HG03457 (cell line): Measurements from ENCODE around the gene NKPD1.

ENCODE experiments used
- ATAC-seq: cut with Tn5 transposase; IDR thresholded peaks from one replicate; pipeline ENCODE4 v1.9.1; 2021; ENCODE audit warnings: moderate number of reproducible peaks; ENCODE audit not compliant: unreplicated experiment

Gene NKPD1

DNA sequence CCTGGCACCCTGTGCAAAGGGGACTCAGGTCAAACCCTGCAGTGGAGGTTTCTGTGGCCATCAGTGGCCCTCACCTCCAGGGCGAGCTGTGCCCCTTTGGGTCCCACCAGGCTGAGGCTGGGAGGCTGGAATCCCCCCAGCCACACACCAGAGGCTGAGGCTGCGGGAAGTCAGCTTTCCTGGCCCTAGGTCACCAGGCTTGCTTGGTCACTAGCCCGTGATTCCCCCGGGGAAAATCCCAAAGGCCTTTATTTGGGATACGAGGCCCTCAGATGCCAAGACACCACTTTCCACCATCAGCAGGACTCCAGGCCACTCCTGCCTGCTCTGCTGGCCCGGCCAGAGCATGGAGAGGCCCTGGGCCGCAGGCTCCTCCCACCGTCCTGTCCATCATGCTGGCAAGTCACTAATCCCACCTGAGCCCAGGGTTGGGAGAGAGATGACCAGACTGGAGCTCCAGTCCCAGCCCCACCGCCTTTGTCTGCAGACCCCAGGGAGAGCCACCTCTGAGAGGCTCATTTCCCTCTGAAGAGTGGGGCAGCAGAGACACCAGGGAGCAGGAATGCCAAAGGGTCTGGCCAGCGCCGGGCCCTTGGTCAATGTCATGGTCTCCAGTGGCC lies 4.7 kb downstream of the NKPD1 start:
- ATAC-seq: no peak

DNA sequence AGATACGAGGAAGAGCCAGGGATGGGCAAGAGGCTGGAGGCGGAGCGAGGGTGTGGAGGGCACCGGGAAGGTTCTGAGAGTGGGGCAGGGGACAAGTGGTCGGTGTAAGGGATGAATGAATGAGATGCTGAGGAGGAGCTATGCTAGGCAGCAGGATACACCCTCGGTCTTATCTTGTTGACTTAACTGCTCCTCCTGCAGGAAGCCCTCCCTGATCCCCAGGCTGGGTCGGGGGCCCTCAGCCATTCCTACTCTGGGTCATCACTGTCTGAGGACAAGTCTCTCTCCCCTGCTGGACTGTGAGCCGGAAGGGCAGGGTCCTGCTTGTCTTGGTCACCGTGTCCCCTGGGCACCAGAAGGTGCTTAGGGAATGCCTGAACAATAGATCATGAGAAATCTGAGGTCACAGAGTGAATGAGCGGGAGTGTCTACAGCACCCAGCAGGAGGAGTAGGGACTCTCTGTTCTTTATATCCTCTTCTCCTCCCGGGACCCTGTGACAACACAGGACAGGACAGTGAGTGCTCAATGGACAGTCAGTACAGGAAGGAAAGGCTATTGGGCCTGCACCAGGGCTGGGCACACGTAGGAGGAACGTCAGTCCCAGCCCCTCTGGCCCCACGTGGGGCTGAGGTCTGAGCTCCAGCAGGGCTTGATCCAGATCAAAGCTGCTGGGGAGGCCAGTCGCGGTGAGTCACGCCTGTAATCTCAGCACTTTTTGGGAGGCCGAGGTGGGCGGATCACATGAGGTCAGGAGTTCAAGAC lies 6.5 kb downstream of the NKPD1 start:
- ATAC-seq: no peak

DNA sequence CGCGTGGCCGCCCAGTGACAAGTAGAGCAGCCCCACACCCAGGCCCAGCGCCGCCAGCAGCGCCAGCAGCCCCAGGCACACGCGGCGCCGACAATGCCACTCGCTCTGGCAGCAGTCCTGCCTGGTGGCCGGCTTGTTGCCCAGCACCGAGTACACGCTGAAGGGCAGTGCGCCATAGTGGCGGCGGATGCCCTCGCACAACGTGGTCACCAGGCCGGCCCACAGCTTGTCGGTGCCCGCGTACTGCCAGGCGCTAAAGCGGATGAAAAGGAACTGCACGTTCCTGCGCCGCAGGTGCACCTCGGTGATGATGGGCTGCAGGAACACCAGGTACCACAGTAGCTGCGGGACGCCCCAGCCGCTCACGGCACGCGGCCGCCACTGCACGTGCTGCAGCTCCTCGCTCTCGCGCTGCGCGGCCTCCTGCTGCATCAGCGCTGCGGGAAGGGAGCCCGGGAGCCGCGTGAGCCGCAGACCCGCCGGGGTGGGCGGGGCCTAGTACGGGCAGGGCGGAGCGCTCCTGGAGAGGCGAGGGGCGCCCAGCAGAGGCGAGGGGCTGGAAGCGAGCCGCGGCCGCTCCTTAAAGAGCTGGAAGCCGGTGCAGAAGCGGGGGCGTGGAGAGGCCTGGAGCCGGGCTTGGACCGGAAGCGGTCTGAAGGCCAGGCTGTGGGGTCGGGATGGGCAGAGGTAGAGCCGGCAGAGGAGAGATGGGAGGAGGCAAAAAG lies 7.3 kb downstream of the NKPD1 start:
- no peak for ATAC-seq

- ATAC-seq: no peak
Observed at GRCh38 chr19:45152504-45153338, 8.1 kb downstream of the NKPD1 start.

GRCh38 chr19:45151821-45152503 lies 8.8 kb downstream of the NKPD1 start:
- ATAC-seq: no peak

DNA sequence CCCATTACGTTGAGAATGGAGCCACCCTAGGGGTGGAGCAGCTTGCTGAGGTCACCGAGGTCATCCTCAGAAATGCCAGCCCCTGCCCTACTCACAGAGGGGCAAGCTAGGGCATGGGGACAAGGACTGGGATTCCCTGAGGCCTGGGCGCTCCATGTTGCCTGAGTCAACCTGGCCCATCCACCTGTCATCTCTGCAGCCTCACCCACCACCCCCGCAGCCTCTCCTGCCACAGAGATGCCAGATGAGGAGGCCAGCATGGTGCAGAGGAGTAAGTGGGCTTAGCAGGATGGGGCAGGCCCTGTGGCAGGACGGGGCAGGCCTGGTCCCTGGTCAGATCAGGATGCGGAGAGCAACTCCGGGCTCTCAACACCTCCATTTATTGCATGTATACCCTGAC lies 9.5 kb downstream of the NKPD1 start:
- ATAC-seq: no peak

GRCh38 chr19:45150751-45151281 lies 10.0 kb downstream of the NKPD1 start:
- no peak for ATAC-seq

- no peak for ATAC-seq
Observed at GRCh38 chr19:45150180-45150579, 10.6 kb downstream of the NKPD1 start.

DNA sequence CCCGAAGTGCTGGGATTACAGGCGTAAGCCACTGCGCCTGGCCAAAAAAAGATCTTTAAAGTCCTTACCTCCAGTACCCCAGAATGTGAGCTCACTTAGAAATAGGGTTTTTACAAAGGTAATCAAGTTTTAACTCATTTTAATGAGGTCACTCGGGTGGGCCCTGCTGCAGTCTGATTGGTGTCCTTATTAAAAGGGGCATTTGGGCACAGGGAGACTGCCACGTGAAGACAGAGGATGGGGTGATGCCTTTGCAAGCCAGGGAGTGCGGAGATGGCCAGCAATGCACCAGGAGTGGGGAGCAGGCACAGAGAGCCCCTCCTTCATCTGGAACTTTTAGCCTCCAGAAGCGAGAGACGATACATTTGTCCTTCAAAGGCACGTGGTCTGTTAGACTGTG lies 11.7 kb downstream of the NKPD1 start:
- no peak for ATAC-seq

- no peak for ATAC-seq
Observed at GRCh38 chr19:45147835-45148676, 12.7 kb downstream of the NKPD1 start.

DNA sequence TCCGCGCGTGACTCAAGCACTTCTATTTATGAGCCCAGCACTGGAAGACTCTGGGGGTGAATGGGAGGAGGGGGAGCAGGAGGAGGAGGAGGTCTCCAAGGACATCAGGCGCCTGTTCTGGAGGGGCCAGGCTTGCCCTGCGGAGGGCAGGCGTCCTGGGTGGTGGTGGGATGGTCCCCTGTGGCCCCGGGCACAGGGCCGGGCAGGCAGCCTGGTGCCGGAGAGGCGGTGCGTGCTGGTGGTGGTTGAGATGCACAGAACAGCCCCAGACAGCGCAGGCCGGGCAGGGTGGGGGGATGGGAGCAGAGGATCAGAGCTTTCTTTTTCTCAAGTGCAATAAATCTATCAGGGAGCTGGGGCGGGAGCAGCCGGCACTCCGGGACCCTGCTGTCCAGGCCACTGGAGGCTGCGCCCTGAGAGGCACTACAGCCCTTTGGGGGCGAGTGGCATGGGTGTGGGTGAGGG lies 14.0 kb downstream of the NKPD1 start:
- ATAC-seq: no peak

DNA sequence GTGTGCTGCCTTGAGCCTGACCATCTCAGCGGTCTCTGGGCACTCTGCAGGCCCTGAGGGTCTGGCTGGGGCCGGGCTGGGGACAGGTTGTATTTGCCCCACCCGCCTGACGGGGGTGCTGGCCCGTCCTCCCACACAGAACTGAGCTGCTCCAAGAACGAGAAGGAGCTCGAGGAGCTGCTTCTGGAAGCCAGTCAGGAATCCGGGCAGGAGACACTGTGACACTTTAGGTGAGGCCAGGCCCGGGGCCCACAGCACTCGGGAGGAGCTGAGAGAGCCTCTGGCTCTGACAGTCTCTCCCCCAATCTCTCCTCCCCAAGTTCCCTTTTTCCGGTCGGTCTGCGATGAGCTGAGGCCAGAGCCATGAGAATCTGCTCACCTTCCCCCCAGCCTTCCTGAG lies 14.5 kb downstream of the NKPD1 start:
- no peak for ATAC-seq

DNA sequence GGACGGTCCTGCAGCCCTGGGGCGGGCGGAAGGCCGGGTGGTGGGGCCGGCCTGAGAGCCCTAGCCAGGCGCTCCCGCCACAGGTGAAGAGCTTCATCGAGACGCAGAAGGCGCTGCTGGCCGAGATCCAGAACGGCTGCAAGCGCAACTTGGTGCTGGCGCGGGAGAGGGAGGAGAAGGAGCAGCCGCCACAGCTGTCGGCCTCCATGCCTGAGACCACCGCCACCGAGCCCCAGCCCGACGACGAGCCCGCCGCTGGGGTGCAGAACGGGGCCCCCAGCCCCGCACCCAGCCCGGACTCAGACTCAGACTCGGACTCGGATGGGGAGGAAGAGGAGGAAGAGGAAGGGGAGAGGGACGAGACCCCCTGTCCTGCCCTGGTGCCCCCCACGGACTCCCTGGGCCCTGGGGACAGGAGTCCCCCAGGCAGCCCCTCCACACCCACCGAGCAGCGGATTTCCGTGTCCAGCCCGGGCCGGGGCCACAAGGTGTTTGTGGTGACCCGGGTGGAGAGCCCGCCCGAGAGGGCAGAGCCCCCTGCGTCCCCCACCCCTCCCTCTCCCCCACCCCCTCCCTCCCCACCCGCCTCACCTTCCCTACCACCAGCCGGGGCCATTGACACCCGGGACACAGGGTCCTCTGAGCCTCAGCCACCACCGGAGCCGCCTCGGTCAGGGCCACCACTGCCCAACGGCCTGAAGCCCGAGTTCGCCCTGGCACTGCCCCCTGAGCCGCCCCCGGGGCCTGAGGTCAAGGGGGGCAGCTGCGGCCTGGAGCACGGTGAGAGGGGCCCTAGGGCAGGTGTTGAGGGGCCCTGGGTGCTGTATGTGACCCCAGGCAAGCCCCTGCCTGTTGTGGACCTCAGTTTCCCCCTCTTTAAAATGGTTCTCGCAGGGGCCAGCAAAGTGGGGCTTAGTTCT lies 15.3 kb downstream of the NKPD1 start:
- ATAC-seq: no peak

- ATAC-seq: no peak
Observed at GRCh38 chr19:45144431-45145269, 16.1 kb downstream of the NKPD1 start.

DNA sequence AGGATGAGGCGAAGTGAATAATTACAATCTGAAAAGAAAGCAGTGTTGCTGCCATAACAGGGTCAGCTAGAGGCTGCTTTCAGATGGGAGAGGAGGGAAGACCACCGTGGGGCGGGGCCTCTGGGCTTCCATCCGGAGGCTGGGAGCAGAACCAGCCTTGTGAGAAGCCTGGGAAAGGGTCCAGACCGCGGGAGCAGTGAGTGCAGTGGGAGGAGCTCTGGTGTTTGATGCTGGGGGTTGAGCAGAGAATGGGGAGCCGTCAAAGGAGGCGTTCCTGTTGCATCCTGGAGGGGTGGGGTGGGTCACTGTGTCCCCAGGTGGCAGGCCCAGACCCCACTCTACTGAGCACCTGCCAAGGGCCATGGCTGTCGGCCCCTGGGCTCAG lies 18.1 kb downstream of the NKPD1 start:
- no peak for ATAC-seq

DNA sequence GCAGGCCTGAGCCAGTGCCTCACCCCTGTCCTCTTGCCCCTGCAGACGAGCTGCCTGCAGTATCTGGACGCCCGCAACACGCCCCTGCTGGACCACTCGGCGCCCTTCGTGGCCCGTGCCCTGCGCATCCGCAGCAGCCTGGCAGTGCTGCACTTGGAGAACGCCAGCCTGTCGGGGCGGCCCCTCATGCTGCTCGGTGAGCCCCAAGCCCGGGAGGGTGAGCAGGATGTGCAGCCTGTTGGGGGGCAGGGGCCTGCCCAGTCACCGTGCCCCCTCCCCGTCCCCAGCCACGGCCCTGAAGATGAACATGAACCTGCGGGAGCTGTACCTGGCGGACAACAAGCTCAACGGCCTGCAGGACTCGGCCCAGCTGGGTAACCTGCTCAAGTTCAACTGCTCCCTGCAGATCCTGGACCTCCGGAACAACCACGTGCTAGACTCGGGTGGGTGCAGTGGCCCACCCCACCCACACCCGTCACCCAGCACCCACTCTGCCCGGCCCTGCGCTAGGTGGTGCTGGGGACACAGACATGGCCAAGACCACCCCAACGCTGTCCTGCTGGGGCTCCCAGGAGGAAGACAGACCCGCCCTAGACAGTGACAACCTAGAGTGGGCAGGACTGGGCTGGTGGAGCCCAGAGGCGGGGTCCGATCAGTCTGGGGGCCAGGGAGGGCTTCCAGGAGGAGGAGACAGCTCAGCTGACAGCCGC lies 18.6 kb downstream of the NKPD1 start:
- no peak for ATAC-seq
